ENCODE results near the gene PRRT3. TPM values are rescaled to one million over a fixed set of nuclear protein-coding genes. Genes with fewer than 3 reads are reported as not detected.

PRRT3 gene
- total and polyA plus RNA-seq, 2 of the 13 experiments (the other 11 are each of a cell fraction or from before 2014, with no cell fraction given) = 0.22 to 0.44 TPM

DNA sequence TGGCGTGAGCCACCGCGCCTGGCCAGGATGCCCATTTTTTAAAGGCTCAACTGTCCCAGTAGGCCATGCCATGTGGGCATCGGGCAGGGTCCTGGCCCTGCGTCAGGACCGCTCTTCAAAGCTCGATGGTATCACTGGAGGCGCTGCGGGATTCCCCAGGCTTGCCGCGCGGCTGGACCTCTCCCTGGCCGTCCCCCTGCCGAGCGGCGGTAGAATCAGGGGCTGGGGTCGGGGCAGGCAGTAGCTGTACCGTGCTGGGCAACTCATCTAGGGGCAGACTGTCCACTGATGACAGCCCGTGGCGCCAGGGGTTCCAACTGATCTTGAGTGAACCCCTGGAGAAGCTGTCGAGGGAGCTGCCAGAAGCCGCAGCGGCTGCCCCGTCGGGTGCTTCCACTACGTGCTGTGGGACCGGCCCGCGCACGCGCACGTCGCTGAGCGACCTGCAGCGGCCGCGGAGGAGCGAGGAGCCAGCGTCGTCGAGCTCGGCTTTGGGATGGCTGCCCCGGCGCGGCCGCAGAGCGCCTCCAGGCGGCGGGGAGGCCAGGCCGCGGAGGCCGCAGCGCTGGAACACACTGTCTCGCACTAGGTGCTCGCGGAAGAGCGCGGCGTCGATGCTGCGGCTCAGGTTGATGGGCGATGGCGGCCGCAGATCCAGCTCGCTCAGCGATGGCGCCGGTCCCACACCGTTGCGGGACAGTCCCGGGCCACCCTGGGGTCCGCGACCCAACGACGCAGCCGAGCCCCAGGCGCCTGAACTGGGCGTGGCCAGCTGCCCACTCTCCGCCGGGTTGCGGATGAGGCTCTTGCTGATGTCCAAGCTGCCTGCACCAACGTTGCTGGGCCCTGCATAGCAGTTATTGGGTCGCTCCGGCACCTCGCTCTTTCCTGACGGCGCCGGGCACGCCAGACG lies 5.8 kb downstream of the PRRT3 start (continued):
- TF ChIP-seq, protein P1, sequence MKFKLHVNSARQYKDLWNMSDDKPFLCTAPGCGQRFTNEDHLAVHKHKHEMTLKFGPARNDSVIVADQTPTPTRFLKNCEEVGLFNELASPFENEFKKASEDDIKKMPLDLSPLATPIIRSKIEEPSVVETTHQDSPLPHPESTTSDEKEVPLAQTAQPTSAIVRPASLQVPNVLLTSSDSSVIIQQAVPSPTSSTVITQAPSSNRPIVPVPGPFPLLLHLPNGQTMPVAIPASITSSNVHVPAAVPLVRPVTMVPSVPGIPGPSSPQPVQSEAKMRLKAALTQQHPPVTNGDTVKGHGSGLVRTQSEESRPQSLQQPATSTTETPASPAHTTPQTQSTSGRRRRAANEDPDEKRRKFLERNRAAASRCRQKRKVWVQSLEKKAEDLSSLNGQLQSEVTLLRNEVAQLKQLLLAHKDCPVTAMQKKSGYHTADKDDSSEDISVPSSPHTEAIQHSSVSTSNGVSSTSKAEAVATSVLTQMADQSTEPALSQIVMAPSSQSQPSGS (CRISPR knock-in tag; IDR thresholded peaks at IDR 0.05) = peak; percentile 50; the same call in 1 of the 2 replicates
- peak; percentile 70; the same call in 1 of the 2 replicates for TF ChIP-seq YEATS2 (CRISPR knock-in tag; IDR thresholded peaks at IDR 0.05; ENCODE audit: borderline replicate concordance)
- no peak; the same call in 1 of the 2 replicates for TF ChIP-seq MTA1 (CRISPR knock-in tag; IDR thresholded peaks at IDR 0.05; ENCODE audit: borderline replicate concordance)
- TF ChIP-seq ZNF557 (CRISPR knock-in tag; IDR thresholded peaks at IDR 0.05) = no peak
- no peak for TF ChIP-seq ATAD3A (CRISPR knock-in tag; IDR thresholded peaks at IDR 0.05)
- TF ChIP-seq, protein P2, sequence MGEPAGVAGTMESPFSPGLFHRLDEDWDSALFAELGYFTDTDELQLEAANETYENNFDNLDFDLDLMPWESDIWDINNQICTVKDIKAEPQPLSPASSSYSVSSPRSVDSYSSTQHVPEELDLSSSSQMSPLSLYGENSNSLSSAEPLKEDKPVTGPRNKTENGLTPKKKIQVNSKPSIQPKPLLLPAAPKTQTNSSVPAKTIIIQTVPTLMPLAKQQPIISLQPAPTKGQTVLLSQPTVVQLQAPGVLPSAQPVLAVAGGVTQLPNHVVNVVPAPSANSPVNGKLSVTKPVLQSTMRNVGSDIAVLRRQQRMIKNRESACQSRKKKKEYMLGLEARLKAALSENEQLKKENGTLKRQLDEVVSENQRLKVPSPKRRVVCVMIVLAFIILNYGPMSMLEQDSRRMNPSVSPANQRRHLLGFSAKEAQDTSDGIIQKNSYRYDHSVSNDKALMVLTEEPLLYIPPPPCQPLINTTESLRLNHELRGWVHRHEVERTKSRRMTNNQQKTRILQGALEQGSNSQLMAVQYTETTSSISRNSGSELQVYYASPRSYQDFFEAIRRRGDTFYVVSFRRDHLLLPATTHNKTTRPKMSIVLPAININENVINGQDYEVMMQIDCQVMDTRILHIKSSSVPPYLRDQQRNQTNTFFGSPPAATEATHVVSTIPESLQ (CRISPR knock-in tag; conservative IDR thresholded peaks at IDR 0.05) = no peak
- TF ChIP-seq SMARCC2 (IDR thresholded peaks at IDR 0.05) = no peak
- TF ChIP-seq HNRNPH1 (optimal IDR thresholded peaks at IDR 0.05; ENCODE audit: low read depth, low read length) = no peak
- TF ChIP-seq SNRNP70 (IDR thresholded peaks at IDR 0.05; ENCODE audit: low read depth, low read length) = no peak
- TF ChIP-seq ZNF724P (CRISPR knock-in tag; IDR thresholded peaks at IDR 0.05; ENCODE audit: borderline replicate concordance) = no peak; the same call in 1 of the 2 replicates
- TF ChIP-seq MIER3 (CRISPR knock-in tag; IDR thresholded peaks at IDR 0.05; ENCODE audit: borderline replicate concordance) = peak; percentile 71; the same call in 1 of the 2 replicates
- TF ChIP-seq, protein P3, sequence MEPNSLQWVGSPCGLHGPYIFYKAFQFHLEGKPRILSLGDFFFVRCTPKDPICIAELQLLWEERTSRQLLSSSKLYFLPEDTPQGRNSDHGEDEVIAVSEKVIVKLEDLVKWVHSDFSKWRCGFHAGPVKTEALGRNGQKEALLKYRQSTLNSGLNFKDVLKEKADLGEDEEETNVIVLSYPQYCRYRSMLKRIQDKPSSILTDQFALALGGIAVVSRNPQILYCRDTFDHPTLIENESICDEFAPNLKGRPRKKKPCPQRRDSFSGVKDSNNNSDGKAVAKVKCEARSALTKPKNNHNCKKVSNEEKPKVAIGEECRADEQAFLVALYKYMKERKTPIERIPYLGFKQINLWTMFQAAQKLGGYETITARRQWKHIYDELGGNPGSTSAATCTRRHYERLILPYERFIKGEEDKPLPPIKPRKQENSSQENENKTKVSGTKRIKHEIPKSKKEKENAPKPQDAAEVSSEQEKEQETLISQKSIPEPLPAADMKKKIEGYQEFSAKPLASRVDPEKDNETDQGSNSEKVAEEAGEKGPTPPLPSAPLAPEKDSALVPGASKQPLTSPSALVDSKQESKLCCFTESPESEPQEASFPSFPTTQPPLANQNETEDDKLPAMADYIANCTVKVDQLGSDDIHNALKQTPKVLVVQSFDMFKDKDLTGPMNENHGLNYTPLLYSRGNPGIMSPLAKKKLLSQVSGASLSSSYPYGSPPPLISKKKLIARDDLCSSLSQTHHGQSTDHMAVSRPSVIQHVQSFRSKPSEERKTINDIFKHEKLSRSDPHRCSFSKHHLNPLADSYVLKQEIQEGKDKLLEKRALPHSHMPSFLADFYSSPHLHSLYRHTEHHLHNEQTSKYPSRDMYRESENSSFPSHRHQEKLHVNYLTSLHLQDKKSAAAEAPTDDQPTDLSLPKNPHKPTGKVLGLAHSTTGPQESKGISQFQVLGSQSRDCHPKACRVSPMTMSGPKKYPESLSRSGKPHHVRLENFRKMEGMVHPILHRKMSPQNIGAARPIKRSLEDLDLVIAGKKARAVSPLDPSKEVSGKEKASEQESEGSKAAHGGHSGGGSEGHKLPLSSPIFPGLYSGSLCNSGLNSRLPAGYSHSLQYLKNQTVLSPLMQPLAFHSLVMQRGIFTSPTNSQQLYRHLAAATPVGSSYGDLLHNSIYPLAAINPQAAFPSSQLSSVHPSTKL (CRISPR knock-in tag; IDR thresholded peaks at IDR 0.05) = peak; percentile 61; the same call in 1 of the 2 replicates
- no peak for TF ChIP-seq KLF15 (CRISPR knock-in tag; IDR thresholded peaks at IDR 0.05; ENCODE audit: borderline replicate concordance)
- TF ChIP-seq, protein P4, sequence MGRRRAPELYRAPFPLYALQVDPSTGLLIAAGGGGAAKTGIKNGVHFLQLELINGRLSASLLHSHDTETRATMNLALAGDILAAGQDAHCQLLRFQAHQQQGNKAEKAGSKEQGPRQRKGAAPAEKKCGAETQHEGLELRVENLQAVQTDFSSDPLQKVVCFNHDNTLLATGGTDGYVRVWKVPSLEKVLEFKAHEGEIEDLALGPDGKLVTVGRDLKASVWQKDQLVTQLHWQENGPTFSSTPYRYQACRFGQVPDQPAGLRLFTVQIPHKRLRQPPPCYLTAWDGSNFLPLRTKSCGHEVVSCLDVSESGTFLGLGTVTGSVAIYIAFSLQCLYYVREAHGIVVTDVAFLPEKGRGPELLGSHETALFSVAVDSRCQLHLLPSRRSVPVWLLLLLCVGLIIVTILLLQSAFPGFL (CRISPR knock-in tag; IDR thresholded peaks at IDR 0.05) = no peak
- TF ChIP-seq, protein P5, sequence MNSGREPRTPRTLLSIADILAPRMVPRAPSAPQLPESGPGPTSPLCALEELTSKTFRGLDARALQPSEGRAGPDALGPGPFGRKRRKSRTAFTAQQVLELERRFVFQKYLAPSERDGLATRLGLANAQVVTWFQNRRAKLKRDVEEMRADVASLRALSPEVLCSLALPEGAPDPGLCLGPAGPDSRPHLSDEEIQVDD (CRISPR knock-in tag; IDR thresholded peaks at IDR 0.05; ENCODE audit: borderline replicate concordance) = no peak
- TF ChIP-seq, protein P6, sequence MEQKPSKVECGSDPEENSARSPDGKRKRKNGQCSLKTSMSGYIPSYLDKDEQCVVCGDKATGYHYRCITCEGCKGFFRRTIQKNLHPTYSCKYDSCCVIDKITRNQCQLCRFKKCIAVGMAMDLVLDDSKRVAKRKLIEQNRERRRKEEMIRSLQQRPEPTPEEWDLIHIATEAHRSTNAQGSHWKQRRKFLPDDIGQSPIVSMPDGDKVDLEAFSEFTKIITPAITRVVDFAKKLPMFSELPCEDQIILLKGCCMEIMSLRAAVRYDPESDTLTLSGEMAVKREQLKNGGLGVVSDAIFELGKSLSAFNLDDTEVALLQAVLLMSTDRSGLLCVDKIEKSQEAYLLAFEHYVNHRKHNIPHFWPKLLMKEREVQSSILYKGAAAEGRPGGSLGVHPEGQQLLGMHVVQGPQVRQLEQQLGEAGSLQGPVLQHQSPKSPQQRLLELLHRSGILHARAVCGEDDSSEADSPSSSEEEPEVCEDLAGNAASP (CRISPR knock-in tag; IDR thresholded peaks at IDR 0.05; ENCODE audit: borderline replicate concordance) = peak; percentile 68
- TF ChIP-seq ZNF329 (CRISPR knock-in tag; IDR thresholded peaks at IDR 0.05; ENCODE audit: low read depth) = peak; percentile 83; the same call in 1 of the 2 replicates

Measured in HepG2 (cell line).